B cell (primary cell): ENCODE data around the gene SLC19A2. TPM values are rescaled to one million over a fixed set of nuclear protein-coding genes. Genes with fewer than 3 reads are reported as not detected.
"Not testable (repeated sequence)": the region's sequence is repeated elsewhere in the genome, so short reads cannot be mapped to it uniquely, and the experiment has no call there.

Experiments used
- ATAC-seq: fragments of 200-7000 bp; cut with Tn5 transposase; one replicate; pipeline ENCODE4 v1.10.0; 2021; ENCODE audit warnings: low read depth, mild to moderate bottlenecking, moderate number of reproducible peaks, moderate library complexity
- CTCF ChIA-PET: fragments of 350-600 bp; sonication (Branson Sonifier 250); formaldehyde crosslinking; loops from one replicate; lab custom pipeline; 2021; ENCODE audit warnings: antibody characterized with exemption, inconsistent platforms; lab: Charles Lee
- POLR2A ChIA-PET: fragments of 350-600 bp; sonication (Branson Sonifier 250); formaldehyde crosslinking; loops from one replicate; lab custom pipeline; 2021; ENCODE audit warnings: antibody characterized with exemption; lab: Charles Lee
- DNase-seq: peaks from one replicate; pipeline ENCODE4 v3.0.0; 2013
- H2AFZ ChIP-seq: 2 replicates; pipeline ENCODE4 v1.6.1; 2012; ENCODE audit warnings: mild to moderate bottlenecking, low read depth, low read length; ENCODE audit not compliant: insufficient read depth, poor library complexity, severe bottlenecking
- H3K27ac ChIP-seq, 2 donors: 1 replicate in 1 of 2; 2 replicates in 1 of 2; pipeline ENCODE4 v1.5.1; 2012 to 2013; ENCODE audit warnings: low read length in 2 of 2, mild to moderate bottlenecking in 2 of 2, moderate library complexity in 1 of 2
- H3K27me3 ChIP-seq, 4 experiments: fragments of 200-600 bp in 1 of 4; sonication (generic) in 1 of 4; replicated peaks in 1 of 4; 1 replicate in 2 of 4; 2 replicates in 2 of 4; pipeline versions ENCODE4 v1.6.1 to v1.7.0; 2013 to 2016; ENCODE audit warnings: low read length in 3 of 4, mild to moderate bottlenecking in 2 of 4, mixed read lengths in 1 of 4, moderate library complexity in 1 of 4; ENCODE audit not compliant: insufficient read depth in 4 of 4, control insufficient read depth in 3 of 4; ENCODE audit errors: control extremely low read depth in 1 of 4
- H3K36me3 ChIP-seq, 2 experiments: replicated peaks in 1 of 2; 1 replicate in 1 of 2; 2 replicates in 1 of 2; pipeline versions ENCODE4 v1.6.1 to v1.7.1; 2013; ENCODE audit warnings: low read length in 1 of 2; ENCODE audit not compliant: insufficient read depth in 2 of 2, control insufficient read depth in 1 of 2; ENCODE audit errors: control extremely low read depth in 1 of 2, extremely low read depth in 1 of 2
- H3K4me1 ChIP-seq, 2 donors: fragments of 200-600 bp in 1 of 2; sonication (generic) in 1 of 2; 1 replicate in 1 of 2; 2 replicates in 1 of 2; pipeline versions ENCODE4 v1.5.1 to v1.6.1; 2013 to 2017; ENCODE audit warnings: low read length in 2 of 2; ENCODE audit not compliant: control insufficient read depth in 2 of 2, insufficient read depth in 2 of 2
- H3K4me2 ChIP-seq: replicated peaks from 2 replicates; pipeline ENCODE3; 2012; ENCODE audit warnings: mild to moderate bottlenecking, low read depth, low read length; ENCODE audit not compliant: poor library complexity, severe bottlenecking
- H3K4me3 ChIP-seq, 5 experiments: fragments of 200-600 bp in 1 of 5; sonication (generic) in 1 of 5; 1 replicate in 3 of 5; 2 replicates in 2 of 5; pipeline versions ENCODE4 v1.5.1 to v1.7.0; 2011 to 2016; ENCODE audit warnings: low read length in 4 of 5, mild to moderate bottlenecking in 4 of 5, low read depth in 2 of 5, control low read depth in 1 of 5, moderate library complexity in 1 of 5; ENCODE audit not compliant: insufficient read depth in 1 of 5; ENCODE audit errors: control extremely low read depth in 1 of 5, extremely low read depth in 1 of 5
- H3K79me2 ChIP-seq: fragments of 200-600 bp; sonication (generic); one replicate; pipeline ENCODE4 v1.6.0; 2016; ENCODE audit warnings: low read length; ENCODE audit not compliant: control insufficient read depth, insufficient read depth
- H3K9ac ChIP-seq: fragments of 200-600 bp; sonication (generic); 2 replicates; pipeline ENCODE4 v1.6.1; 2017; ENCODE audit warnings: mild to moderate bottlenecking, low read length, moderate library complexity
- H3K9me3 ChIP-seq, 3 donors: one replicate each; pipeline versions ENCODE4 v1.6.1 to v1.7.1; 2013; ENCODE audit warnings: low read length in 2 of 3; ENCODE audit not compliant: control insufficient read depth in 2 of 3, insufficient read depth in 1 of 3; ENCODE audit errors: control extremely low read depth in 1 of 3
- H4K20me1 ChIP-seq: 2 replicates; pipeline ENCODE4 v1.6.0; 2012; ENCODE audit warnings: mild to moderate bottlenecking, low read length; ENCODE audit not compliant: insufficient read depth, control insufficient read depth, poor library complexity, severe bottlenecking
- H3K27ac Mint-ChIP-seq: one replicate; pipeline ENCODE4 v1.8.0; 2021; ENCODE audit warnings: mixed read lengths
- H3K27me3 Mint-ChIP-seq: one replicate; pipeline ENCODE4 v1.8.0; 2021; ENCODE audit warnings: mixed read lengths
- H3K4me1 Mint-ChIP-seq: one replicate; pipeline ENCODE4 v1.8.0; 2021; ENCODE audit warnings: mixed read lengths
- H3K4me3 Mint-ChIP-seq: one replicate; pipeline ENCODE4 v1.8.0; 2021; ENCODE audit warnings: mixed read lengths
- H3K9me3 Mint-ChIP-seq: one replicate; pipeline ENCODE4 v1.8.0; 2022; ENCODE audit warnings: mixed read lengths; ENCODE audit not compliant: insufficient read depth
- EZH2 ChIP-seq: IDR thresholded peaks from 2 replicates; pipeline ENCODE4 v1.6.1; 2012; ENCODE audit warnings: borderline replicate concordance, low read depth, mild to moderate bottlenecking, moderate library complexity, low read length; ENCODE audit not compliant: insufficient read depth, poor library complexity, severe bottlenecking
- WGBS: methylation state at CpG from one replicate; pipeline ENCODE4 v1.1.5; 2013; ENCODE audit warnings: missing lambda C conversion rate; ENCODE audit not compliant: insufficient coverage; 5-methylcytosine and 5-hydroxymethylcytosine counted together
- intact Hi-C: fragments of 100-400 bp; cut with micrococcal nuclease; formaldehyde crosslinking; loops from one replicate; pipeline ENCODE4 v1.10.0; 2022
- polyA plus RNA-seq: library from polyadenylated mRNA; depleted of rRNA; stranded (reverse); fragments of >200 nt; gene quantifications from 2 replicates; pipeline ENCODE4 v1.2.3, GENCODE V29; 2012
- total RNA-seq, 2 donors: library from RNA; stranded (reverse); fragments of 120-200 nt in 1 of 2; gene quantifications; 1 replicate in 1 of 2; 2 replicates in 1 of 2; pipeline versions ENCODE4 v1.2.3 to v1.2.4, GENCODE V29; 2013 to 2022
- TF ChIP-seq, protein P1 (sequence below): fragments of 200-600 bp; IDR thresholded peaks from one replicate; pipeline ENCODE4 v1.8.0; 2022; ENCODE audit warnings: antibody characterized with exemption, mild to moderate bottlenecking

Gene SLC19A2
- total and polyA plus RNA-seq, 2 donors (not counting 1 experiment from before 2014, with no cell fraction given), result 1.5 to 3.9 TPM

DNA sequence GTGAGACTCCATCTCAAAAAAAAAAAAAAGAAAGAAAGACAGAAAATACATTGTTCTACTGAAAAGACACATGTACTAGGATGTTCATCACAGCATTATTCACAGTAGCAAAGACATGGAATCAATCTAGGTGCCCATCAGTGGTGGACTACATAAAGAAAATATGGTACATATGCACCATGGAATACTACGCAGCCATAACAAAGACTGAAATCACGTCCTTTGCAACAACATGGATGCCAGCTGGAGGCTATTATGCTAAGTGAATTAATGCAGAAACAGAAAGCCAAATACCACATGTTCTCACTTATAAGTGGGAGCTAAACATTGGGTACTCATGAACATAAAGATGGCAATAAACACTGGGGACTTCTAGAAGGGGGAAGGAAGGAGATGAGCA, 48.9 kb upstream of the SLC19A2 start:
- Histone ChIP-seq H3K27ac (no peak overlapping the region), H3K9me3 (no peaks in the 10 kb centered on the region), H3K4me2 (no peak overlapping the region), H3K27me3 (peaks cover 0 to 4% (median 0%) of the 10 kb centered on the region in 4 experiments), H4K20me1 (no peaks in the 10 kb centered on the region), H3K4me1 (no peaks in the 10 kb centered on the region), H2AFZ (no peak overlapping the region), H3K4me3 (no peak overlapping the region), H3K79me2 (no peaks in the 10 kb centered on the region), H3K36me3 (no peaks in the 10 kb centered on the region), H3K9ac (no peak overlapping the region)
- TF ChIP-seq EZH2, result no peak
- TF ChIP-seq, protein P1, sequence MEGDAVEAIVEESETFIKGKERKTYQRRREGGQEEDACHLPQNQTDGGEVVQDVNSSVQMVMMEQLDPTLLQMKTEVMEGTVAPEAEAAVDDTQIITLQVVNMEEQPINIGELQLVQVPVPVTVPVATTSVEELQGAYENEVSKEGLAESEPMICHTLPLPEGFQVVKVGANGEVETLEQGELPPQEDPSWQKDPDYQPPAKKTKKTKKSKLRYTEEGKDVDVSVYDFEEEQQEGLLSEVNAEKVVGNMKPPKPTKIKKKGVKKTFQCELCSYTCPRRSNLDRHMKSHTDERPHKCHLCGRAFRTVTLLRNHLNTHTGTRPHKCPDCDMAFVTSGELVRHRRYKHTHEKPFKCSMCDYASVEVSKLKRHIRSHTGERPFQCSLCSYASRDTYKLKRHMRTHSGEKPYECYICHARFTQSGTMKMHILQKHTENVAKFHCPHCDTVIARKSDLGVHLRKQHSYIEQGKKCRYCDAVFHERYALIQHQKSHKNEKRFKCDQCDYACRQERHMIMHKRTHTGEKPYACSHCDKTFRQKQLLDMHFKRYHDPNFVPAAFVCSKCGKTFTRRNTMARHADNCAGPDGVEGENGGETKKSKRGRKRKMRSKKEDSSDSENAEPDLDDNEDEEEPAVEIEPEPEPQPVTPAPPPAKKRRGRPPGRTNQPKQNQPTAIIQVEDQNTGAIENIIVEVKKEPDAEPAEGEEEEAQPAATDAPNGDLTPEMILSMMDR, result no peak
- Mint-ChIP-seq H3K27me3 (peaks cover 15% of the 10 kb centered on the region), H3K4me3 (no peak overlapping the region), H3K27ac (no peak overlapping the region), H3K4me1 (peaks cover 9% of the 10 kb centered on the region), H3K9me3 (no peaks in the 10 kb centered on the region)
- POLR2A ChIA-PET, result no interaction called here
- WGBS, result no CpG with 5 or more reads among the region's 2 CpGs
- intact Hi-C loops, result no loop called here
- DNase-seq (no peak), ATAC-seq (no peak)
- CTCF ChIA-PET, result no interaction called here

GRCh38 chr1:169533528-169534190, 47.9 kb upstream of the SLC19A2 start:
- H3K4me1 Mint-ChIP-seq, result peaks cover 11% of the 10 kb centered on the region
- H3K9me3 ChIP-seq, H3K27ac Mint-ChIP-seq, DNase-seq, H3K4me1 ChIP-seq, H3K27me3 ChIP-seq, H3K36me3 ChIP-seq, H3K9me3 Mint-ChIP-seq, ATAC-seq, H2AFZ ChIP-seq, intact Hi-C loops, H3K4me2 ChIP-seq, H3K9ac ChIP-seq, H3K27ac ChIP-seq, POLR2A ChIA-PET, H3K4me3 Mint-ChIP-seq, CTCF ChIA-PET, H3K79me2 ChIP-seq, H4K20me1 ChIP-seq, H3K4me3 ChIP-seq: not testable (repeated sequence)
- H3K27me3 Mint-ChIP-seq, result peaks cover 18% of the 10 kb centered on the region
- WGBS, result no CpG with 5 or more reads among the region's 9 CpGs
